Gastrocnemius medialis (tissue), 4 donors: ENCODE measurements around the gene LYST.

Source experiments
- POLR2A ChIP-seq, 2 donors: fragments of 450-650 bp; IDR thresholded peaks; one replicate each; pipeline ENCODE4 v1.6.1; 2017; ENCODE audit warnings: antibody characterized with exemption in 2 of 2, mild to moderate bottlenecking in 2 of 2, moderate library complexity in 2 of 2
- TF ChIP-seq, protein P1 (sequence below), 5 experiments: fragments of 450-650 bp in 3 of 5; fragments of 200-600 bp in 2 of 5; sonication (generic) in 2 of 5; IDR thresholded peaks in 4 of 5; conservative IDR thresholded peaks in 1 of 5; 1 replicate in 4 of 5; 2 replicates in 1 of 5; pipeline ENCODE4 v1.5.1; 2016 to 2019; ENCODE audit warnings: antibody characterized with exemption in 5 of 5, mild to moderate bottlenecking in 3 of 5, moderate library complexity in 3 of 5

GRCh38 chr1:235689356-235689755 is 177.3 kb downstream of the LYST start:
- TF ChIP-seq, protein P1, sequence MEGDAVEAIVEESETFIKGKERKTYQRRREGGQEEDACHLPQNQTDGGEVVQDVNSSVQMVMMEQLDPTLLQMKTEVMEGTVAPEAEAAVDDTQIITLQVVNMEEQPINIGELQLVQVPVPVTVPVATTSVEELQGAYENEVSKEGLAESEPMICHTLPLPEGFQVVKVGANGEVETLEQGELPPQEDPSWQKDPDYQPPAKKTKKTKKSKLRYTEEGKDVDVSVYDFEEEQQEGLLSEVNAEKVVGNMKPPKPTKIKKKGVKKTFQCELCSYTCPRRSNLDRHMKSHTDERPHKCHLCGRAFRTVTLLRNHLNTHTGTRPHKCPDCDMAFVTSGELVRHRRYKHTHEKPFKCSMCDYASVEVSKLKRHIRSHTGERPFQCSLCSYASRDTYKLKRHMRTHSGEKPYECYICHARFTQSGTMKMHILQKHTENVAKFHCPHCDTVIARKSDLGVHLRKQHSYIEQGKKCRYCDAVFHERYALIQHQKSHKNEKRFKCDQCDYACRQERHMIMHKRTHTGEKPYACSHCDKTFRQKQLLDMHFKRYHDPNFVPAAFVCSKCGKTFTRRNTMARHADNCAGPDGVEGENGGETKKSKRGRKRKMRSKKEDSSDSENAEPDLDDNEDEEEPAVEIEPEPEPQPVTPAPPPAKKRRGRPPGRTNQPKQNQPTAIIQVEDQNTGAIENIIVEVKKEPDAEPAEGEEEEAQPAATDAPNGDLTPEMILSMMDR (IDR thresholded peaks at IDR 0.05 in 4 of 5, conservative IDR thresholded peaks at IDR 0.05 in 1 of 5): no peak
- no peak for TF ChIP-seq POLR2A (IDR thresholded peaks at IDR 0.05)
